Activated CD4-positive, alpha-beta T cell treated with anti-CD3 and anti-CD28 coated beads, Interleukin-10, Interleukin-2, amounts not matched to agents 100 ng/mL and 50 ng/mL, durations not matched to agents 16 hours and 8 hours (primary cell): ENCODE data around the gene SUV39H2.
"Not testable (repeated sequence)": the region's sequence is repeated elsewhere in the genome, so short reads cannot be mapped to it uniquely, and the experiment has no call there.

Source experiments
- DNase-seq: peaks from one replicate; pipeline ENCODE4 v3.0.0-alpha.2; 2020

The SUV39H2 gene

DNA sequence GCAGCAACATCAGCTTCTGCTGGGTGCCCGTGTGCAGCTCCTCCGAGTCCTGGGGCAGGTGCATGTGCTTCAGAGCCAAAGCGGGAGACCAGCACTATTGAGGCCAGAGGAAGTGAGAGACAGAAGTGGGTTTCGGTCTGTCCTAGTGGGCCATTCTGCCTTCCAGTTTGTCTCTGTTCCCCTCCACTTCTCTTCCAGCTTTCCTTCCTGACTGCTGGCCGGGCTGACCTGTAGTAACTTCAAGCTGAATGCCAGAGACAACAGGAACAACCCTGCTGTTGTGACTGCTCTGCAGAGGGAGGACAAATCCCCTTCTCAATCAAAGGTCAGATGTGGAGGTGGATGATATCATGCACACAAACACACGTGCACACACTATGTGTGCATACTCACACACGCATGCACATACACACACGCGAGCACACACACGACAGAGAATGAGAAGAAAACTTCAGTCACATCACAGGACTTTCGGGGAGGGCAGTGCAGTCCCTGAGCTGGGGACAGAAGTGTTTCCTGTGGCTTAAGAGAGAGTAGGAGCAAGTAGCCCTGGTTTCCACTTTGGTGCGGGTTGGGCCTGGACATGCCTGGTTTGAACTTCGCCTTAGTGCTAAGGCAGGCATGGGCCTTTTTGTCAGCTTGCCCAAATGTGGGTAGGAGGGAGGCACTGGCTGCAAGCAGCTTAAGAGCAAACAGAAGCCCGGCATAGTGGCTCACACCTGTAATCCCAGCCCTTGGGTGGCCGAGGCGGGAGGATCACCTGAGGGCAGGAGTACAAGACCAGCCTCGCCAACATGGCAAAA is 63.7 kb downstream of the SUV39H2 start:
- not testable (repeated sequence) for DNase-seq

- DNase-seq: not testable (repeated sequence)
Measured at GRCh38 chr10:14942950-14943338, 64.3 kb downstream of the SUV39H2 start.

GRCh38 chr10:14945108-14945507 is 66.4 kb downstream of the SUV39H2 start:
- DNase-seq: no peak

- DNase-seq: no peak
Measured at GRCh38 chr10:14947268-14947667, 68.6 kb downstream of the SUV39H2 start.

GRCh38 chr10:14949291-14949690 is 70.6 kb downstream of the SUV39H2 start:
- no peak for DNase-seq

- no peak for DNase-seq
Measured at GRCh38 chr10:14952851-14953423, 74.3 kb downstream of the SUV39H2 start.

DNA sequence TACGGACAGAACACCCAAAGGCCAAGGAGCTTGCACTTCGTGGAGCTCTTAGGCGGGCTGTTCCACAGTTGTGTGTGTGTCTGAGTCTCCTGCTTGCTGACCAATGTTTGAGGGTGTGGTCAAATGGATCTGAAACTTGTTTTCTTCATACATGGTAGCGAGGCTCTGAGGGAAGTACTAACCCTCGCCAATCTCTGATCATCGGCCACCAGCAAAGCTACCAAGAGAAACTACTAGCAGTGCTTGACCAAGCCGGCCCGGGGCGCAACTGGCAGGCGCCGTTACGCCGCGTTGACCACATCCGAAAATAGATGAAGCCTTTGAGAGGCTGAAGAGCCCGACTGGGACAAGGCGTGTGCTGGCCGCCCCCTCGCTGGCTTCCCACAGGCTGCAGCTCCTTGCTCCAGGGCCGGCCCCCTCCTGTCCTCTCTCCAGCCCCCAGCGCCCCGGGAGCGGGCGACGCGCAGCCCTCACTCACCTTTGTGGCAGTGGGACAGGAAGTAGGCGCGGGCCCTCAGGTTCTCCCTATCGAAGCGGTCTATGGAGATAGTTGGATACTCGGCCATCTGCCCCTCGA is 74.8 kb downstream of the SUV39H2 start:
- DNase-seq: peak; percentile 49
